GM18519 (cell line): Measurements from ENCODE around the gene TRIM8.

Experiments
- ATAC-seq: cut with Tn5 transposase; IDR thresholded peaks from one replicate; pipeline ENCODE4 v1.9.1; 2021; ENCODE audit warnings: mild to moderate bottlenecking, moderate library complexity; ENCODE audit not compliant: unreplicated experiment, low FRiP score

The TRIM8 gene

GRCh38 chr10:102615361-102615760, 28.9 kb upstream of the TRIM8 start:
- no peak for ATAC-seq

GRCh38 chr10:102616066-102616770, 28.1 kb upstream of the TRIM8 start:
- no peak for ATAC-seq

- no peak for ATAC-seq
Measured at GRCh38 chr10:102617041-102617440, 27.2 kb upstream of the TRIM8 start.

- no peak for ATAC-seq
Measured at GRCh38 chr10:102617816-102618215, 26.5 kb upstream of the TRIM8 start.

- ATAC-seq: no peak
Measured at GRCh38 chr10:102619281-102619981, 24.8 kb upstream of the TRIM8 start.

GRCh38 chr10:102620138-102620590, 24.1 kb upstream of the TRIM8 start:
- ATAC-seq: no peak

GRCh38 chr10:102620591-102621442, 23.5 kb upstream of the TRIM8 start:
- ATAC-seq: no peak

GRCh38 chr10:102621443-102622325, 22.6 kb upstream of the TRIM8 start:
- no peak for ATAC-seq

- no peak for ATAC-seq
Measured at GRCh38 chr10:102624094-102624493, 20.2 kb upstream of the TRIM8 start.

GRCh38 chr10:102624751-102625645, 19.3 kb upstream of the TRIM8 start:
- no peak for ATAC-seq

- no peak for ATAC-seq
Measured at GRCh38 chr10:102626026-102626685, 18.1 kb upstream of the TRIM8 start.

- ATAC-seq: no peak
Measured at GRCh38 chr10:102627291-102627735, 17.0 kb upstream of the TRIM8 start.

- no peak for ATAC-seq
Measured at GRCh38 chr10:102627736-102628293, 16.5 kb upstream of the TRIM8 start.

- no peak for ATAC-seq
Measured at GRCh38 chr10:102628451-102628911, 15.8 kb upstream of the TRIM8 start.

GRCh38 chr10:102629661-102630614, 14.3 kb upstream of the TRIM8 start:
- no peak for ATAC-seq

- ATAC-seq: no peak
Measured at GRCh38 chr10:102630663-102631062, 13.6 kb upstream of the TRIM8 start.
